Stimulated activated CD4-positive, alpha-beta T cell treated with anti-CD3 and anti-CD28 coated beads, Interleukin-4, amount 100 ng/mL, for 1 hour (primary cell): ENCODE data around the gene SPINT3.

ENCODE experiments used
- DNase-seq: peaks from one replicate; pipeline ENCODE4 v3.0.0-alpha.2; 2020

The SPINT3 gene, protein sequence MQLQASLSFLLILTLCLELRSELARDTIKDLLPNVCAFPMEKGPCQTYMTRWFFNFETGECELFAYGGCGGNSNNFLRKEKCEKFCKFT

DNA sequence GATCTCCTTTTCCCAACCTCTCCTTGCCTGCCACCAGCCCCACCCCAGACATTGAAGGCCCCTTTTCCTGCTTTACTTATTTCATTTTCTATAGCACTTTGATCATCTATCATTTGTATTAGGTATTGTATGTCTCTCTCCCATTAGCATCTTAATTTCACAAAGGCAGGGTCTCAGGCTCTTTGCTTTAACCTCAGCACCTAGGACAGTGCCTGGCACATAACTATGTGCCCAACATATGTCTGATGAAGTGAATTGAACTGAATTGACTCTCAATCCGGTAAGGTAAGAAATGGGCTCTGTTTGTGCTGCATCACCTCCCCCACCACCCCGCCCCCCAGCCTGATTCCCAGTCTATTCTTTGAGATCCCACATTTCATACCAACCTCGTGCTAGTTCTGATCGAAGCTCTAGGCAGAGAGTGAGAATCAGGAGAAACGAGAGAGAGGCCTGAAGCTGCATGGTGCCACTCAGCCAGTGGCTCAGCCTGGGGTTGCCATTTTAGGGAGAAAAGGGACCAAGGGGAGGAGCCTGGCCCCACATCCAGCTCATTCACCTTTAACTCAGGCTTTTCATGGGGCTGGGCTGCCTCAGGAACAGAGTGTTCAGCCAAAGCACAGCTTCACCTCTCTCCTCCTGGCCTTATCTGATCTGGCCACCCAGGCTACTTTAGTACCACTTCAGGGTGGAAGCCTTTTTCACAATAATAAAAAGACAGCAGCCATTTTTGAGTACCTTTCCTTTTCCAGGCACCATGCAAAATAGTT, at the start of gene SPINT3:
Gene SPINT3, minus strand, starts transcription at position 476 of the 767 bp plus-strand sequence. Its CDS starts 14 bp downstream, at position 462.
- no peak for DNase-seq

DNA sequence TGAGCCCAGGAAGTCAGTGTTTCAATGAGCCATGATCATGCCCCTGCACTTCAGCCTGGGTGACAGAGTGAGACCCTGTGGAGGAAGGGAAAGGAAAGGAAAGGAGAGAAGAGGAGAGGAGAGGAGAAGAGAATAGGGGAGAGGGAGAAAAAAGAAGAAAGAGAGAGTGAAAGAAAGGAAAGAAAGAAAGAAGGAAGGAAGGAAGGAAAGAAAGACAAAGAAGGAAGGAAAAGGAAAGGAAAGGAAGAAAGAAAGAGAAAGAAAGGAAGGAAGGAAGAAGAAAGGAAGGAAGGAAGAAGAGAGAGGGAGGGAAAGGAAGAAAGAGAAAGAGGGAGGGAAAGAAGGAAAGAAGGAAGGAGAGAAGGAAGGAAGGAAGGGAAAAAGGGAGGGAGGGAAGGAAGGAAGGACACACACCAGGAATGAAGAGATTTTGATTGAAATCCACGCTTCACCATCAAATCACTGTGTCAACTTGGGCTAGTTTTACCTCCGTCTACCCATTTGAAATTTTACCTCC, 49.4 kb upstream of the SPINT3 start:
- DNase-seq, result no peak

DNA sequence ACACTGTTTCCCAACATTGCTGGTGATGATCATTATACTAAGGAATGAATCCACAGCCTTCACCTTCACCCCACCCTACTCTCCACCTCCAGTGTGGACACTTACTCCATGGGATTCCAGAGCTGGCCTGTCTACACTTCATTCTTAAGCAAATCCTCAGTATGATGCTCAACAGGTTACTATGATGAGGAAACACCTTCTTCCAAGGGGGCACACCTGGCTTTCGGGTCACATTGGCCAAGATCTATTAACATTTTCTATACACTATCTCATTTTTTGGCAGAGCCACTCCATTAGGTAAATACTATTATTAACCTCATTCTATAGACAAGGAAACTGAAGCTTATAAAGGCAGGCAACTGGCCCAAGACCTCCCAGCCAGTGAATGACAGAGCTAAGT, 39.8 kb upstream of the SPINT3 start:
- no peak for DNase-seq

DNA sequence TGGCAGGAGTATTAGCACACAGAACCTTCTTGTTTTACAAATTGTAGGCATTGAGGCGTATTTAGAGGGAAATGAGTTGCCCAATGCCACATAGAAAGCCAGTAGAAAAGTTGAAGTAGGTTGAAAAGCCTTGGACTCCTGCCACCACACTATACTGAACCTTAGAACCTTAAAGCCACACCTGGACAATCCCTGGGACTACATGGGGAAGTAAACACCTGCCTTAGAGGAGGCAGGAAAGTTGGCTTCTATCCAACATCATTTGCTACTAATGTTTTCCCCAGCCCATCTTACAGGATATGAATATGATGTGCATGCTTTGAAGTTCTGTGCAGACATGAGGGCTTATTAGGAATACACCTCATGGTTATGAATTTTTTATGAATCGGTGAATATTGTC, 37.0 kb upstream of the SPINT3 start:
- DNase-seq, result no peak

DNA sequence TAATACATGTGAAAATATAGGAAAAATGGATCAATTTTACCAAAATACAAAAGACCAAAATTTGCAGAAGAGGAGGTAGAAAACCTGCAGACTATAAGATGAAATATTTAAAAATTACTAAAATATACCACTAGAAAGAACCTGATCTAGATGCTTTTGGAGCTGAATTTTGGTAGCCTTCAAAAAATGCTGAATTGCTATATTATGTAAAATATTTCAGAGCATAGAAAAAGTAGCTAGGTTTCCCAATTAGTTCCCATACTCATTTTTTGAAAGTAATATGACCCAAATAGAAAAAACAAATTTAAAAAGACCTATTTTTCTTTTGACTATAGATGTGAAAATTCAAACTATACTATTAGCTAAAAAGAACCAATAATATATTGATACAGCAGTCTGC, 35.3 kb upstream of the SPINT3 start:
- no peak for DNase-seq

DNA sequence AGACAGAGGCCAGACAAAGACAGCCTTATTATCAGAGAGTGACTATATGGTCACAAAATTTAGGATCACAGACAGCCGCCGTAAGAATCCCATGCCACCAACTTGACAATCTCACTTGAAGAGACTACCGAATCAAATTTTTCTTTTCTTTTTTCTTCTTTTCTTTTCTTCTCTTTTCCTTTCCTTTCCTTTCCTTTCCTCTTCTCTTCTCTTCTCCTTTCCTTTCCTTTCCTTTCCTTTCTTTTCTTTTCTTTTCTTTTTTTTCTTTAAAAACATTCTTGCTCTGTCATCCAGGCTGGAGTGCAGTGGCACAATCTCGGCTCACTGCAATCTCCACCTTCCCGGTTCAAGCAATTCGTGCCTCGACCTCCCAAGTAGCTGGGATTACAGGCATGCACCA, 33.0 kb upstream of the SPINT3 start:
- no peak for DNase-seq

DNA sequence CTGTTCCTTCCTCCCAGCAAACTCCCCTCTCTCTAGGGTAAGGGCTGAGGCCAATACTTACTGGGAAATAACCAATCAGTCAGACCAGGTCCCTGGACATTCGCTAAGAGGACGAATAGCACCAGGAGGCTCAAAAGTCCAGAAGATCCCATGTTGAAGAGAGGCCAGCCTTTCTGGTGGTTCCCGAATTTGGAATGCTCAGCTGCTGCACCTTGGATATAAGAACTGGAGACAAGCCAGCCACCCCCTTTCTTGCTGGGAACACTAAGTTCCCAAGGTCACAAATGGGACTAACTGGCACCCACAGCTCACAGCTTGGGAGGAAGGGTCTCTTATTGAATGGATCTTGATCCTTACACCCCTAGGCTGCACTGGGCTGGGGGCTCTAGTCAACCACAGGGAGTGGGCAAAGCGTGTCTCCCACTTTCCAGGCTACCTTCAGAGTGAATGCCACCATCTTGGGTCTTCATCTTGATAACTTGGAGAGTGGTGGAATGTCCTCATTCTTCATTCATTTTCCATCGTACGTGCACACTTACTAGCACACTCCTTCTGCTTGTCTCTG, 31.9 kb upstream of the SPINT3 start, which contains the start of gene EPPIN:
Gene EPPIN, minus strand, starts transcription at position 196 of the 565 bp plus-strand sequence. Its CDS starts 44 bp downstream, at position 152.
- DNase-seq, result no peak

DNA sequence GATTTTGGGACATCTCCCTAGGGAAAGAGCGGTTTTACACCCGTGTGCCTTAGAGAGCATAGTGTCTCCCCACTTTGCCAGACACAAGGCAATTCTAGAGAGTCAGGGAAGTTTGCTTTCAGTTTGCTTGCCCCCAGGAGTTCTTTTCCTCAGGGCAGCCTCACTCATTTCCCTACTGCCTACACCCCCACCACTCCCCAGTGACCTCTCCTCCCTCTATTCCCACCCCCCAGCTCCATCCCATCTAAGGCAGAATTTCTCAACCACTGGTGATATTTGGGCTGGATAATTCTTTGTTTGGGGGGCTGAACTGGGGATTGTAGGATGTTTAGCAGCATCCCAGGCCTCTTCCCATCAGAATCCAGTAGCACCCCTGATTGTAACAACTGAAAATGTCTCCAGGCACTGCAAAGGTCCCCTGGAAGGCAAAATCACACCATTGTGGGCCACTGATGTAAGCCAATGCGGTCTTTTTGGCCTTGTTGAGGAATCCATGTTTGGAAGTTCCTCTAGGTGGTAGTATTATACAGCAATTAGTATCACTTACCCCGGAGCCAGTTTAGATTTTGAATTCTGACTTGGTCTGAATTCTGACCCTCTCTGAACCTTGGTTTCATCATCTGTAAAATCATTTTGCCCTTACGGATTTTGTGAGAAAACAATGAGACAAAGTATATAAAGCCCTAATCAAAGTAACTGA, 30.5 kb upstream of the SPINT3 start:
- DNase-seq, result no peak

DNA sequence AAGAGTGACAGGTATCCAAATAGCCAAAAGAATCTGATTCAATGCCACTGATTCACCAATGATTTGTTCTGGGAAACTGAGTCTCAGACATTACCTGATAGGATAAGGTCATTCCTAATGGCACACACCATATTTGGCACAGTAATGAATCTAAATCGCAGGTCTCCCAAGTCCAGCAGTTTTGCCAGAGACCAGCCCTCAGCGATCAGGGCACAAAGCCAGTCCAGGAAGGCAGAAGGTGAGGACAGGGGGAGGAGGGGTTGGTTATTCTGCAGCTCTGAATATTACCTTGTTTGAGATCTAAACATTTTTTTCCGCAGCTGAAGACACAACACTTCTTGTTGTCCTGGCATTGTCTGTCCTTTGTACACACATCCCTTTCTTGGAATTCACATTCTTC, 29.9 kb upstream of the SPINT3 start:
- no peak for DNase-seq

DNA sequence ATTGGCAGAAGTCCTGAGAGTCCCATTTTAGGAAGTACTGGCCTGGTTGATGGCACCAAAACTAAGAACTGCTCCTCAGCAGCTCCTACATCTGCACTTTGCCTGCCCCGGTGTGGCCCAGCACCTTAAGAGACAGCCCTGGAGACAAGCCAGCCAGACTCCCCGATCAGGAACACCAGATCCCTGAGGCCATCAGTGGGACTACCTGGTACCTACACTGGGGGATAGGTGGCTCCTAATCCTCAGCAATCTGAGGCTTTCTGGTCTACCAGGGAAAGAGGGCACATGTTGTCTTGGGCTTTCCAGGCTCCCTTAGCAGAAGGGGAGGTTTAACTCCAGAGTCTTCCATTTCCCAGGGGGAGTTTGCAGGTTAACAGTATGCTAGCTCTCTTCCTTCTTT, 24.0 kb upstream of the SPINT3 start, which contains the start of gene WFDC6:
Gene WFDC6, minus strand, starts transcription at position 101 of the 400 bp plus-strand sequence. Its CDS starts 75 bp downstream, at position 26.
- no peak for DNase-seq

DNA sequence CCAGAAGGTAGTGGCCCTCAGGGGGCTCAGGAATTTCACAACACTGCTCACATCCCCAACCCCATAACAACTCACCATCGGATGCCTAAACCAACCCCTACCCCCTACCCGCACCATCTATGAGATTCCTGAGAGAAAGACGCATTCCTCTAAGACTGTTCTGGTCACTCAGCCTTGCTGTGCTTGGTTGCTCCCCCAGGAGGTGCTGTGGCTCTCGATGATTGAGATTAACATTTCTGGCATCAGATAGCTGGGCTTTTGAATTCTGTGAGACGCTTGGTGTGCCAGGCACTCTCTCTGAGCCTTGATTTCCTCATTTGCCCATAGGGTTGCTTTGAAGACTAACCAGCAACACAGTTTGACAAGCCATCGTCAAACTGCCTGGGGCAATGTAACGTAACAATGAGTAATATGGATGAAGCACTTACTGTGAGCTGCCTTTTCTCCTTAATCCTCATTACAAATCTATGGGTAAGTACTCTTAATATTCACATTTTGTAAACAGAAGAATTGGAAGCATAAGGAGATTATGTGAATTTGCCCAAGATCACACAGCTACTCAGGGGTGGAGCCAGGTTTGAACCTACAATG, 22.9 kb upstream of the SPINT3 start:
- no peak for DNase-seq

DNA sequence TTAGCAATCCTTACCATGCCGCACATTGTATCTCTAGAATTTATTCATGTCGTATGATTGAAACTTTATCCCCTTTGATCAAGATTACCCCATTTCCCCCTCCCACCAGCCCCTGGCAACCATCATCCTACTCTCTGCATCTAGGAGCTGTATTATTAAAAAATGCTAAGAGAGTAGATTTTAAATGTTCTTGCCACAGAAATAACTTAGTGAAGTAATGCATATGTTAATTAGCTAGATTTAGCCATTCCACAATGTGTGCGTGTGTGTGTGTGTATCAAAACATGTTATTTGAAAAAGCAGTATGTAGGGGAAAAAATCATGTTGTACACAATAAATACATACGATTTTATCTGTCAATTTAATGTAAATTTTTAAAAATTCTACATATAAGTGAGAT, 11.9 kb upstream of the SPINT3 start:
- DNase-seq, result no peak

DNA sequence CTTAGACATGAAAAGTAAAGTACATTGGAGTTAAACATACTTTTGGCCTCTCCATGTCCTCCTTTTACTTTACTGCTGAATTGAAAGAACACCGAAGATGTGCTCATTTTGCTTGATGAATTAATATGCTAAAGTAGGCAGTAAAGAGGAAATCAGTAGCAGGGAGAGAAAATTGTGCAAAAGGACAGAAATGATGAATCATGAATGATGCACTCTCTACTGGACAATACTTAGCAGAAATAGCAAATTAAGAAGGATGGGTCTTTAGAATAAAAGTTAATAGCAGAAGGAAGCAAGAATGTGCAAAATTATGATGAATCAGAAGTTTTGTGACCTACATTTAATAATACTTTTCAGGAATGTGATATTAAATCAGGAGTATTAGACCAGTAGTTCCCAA, 8.4 kb upstream of the SPINT3 start:
- no peak for DNase-seq

DNA sequence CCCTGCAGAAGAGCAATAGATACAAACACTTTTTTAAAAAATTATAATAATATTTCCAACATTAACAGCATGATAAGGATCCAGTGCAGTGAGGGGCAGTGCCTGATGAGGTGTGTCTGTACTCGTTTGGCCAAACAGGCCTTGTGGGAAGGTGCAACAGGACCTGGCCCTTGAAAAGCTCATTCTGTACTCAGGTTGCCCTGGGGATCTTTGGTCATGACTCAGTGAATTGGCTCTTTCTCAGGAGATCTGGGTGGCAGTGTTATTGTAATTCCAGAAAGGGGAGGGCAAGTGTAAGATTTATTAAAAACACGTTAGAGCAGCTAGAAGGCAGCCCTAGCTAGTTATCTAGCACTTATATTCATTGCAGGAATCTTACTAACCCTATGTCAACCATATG, 2.9 kb upstream of the SPINT3 start:
- no peak for DNase-seq

DNA sequence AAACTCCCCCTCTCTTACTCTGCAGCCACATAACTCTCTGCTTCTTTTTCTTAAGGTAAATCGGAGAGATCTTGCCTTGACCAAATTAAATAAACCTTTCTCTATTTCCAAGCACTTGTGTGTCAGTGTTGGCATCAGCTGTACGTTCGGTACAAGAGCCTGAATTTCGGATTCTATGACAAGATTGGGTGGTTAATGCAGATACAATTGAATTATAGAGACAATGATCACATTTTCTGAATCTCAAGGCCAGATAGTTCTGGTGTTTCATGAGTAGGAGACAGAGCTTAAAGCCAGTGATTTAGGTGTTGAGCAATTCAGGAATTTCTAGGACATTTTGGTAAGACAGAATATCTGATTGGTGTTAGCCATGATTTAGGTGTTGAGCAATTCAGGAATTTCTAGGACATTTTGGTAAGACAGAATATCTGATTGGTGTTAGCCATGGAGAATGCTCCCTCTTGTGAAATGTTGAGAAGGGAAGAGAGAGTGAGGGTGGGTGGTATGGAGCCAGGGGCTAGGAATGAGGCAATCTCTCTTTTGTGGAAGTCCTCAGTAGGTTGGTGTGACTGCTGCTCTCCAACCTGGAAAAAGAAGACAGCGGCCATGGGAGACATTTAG, 5.1 kb downstream of the SPINT3 start:
- no peak for DNase-seq

DNA sequence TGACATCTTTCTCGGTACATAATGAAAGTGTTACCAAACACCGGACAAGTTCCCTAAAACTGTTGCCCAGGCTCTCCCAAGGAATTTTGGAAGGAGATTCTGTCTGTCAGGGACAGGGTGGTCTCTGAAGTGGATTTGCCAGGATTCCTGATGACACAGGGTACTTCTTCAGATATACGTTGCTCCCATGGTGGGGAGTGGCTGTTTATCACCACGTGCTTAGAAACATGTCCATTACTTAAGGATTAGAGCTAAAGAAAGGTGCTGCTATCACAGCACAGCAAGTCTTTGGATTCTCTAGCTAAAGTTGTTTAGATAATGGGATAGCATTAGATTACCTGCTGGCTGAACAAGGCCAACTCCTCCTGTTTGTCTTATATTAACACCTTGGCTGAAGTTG, 6.3 kb downstream of the SPINT3 start:
- no peak for DNase-seq

DNA sequence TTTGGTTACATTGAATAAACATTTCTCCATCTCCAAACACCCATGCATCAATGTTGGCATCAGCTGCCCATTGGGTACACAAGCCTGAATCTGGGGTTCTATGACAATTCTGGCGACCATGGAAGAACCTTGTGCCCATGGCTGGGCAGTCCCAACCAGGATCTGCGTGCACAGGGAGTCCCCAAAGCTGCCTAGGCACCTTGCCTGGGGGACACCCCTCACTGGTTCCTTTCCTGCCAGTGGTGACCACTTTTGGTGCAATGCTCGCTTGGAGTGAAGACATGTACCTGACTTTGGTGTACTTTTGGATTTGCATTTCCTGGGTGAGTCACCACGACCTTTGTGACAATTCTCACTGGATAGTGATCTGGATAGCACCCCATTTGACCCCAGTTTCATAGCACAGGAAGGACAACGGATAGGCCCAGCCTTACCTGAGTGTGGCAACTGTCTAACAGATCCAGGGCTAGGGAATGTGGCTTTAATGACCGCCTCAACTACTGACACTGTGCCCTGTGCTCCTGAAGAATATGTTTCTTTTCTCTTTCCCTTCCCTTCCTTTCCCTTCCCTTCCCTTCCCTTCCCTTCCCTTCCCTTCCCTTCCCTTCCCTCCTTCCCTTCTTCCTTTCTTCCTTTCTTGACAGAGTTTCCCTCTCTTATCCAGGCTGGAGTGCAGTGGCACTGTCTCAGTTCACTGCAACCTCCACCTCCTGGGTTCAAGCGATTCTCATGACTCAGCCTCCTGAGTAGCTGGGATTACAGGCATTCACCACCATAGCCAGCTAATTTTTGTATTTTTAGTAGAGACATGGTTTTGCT, 7.1 kb downstream of the SPINT3 start:
- DNase-seq, result no peak

DNA sequence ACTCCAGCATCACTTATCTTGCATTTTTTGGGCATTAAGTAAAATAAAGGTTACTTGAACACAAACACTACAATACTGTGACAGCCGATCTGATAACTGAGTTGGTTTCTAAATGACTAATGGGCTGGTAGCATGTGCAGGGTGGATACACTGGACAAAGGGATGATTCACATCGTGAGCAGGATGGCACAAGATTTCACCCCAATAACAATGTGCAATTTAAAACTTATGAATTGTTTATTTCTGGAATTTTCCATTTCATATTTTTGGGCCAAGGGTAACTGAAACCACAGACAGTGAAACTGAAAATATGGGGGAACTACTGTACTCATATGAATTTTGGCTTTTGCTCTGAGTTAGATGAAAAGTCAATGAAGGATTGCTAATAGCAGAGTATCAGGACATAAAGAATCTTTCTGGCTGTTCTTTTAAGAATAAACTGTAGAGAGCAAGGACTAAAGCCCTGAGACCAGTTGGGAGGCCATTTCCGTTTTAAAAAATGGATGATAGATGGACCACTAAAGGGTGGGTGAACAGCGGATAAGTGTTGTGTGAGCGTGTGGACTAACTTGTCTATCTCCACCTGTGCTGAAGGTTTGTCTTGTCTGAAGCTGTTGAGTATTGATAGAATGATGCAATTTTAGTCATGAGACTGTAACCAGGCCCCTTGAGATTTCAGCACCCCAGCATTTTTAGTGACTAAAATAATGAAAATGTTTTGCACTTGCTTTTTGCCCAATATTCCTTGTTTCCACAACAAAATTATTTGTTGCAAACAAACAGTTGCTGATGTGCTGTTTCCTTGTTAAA, 8.2 kb downstream of the SPINT3 start:
- DNase-seq, result no peak

DNA sequence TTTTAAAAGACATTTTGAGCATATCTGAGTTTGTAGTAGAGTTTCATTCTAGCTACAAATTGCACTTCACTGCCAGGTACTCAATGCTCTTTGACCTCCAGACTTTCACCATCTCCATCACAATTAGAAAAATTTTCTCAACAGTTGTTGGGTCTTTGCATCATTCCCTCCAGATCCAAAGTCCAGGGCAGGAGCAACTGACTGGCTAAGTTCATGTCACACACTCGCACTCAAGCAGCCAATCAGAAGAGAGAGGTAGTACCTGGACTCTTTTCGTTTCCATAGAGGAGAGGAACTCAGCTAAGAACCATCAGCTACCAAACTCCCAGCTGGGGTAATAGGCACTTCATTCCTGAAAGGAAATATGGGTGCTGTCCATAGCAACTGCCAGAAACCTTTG, 9.0 kb downstream of the SPINT3 start:
- DNase-seq, result no peak

DNA sequence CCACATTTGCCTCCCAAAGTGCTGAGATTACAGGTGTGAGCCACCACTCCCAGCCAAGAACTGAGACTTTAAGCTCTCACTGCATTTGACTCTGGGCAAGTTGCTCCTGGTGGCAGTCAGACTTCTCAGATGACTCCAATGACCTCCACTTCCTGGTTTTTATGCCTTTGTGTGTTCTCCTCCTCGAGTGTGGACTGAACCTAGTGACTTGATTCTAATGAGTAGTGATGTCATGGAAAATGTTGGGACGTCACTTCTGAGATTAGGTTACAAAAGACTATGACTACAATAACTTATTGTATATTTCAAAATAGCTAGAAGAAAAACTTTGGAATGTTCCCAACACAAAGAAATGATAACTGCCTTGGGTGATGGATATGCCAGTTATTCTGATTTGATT, 12.0 kb downstream of the SPINT3 start:
- no peak for DNase-seq

DNA sequence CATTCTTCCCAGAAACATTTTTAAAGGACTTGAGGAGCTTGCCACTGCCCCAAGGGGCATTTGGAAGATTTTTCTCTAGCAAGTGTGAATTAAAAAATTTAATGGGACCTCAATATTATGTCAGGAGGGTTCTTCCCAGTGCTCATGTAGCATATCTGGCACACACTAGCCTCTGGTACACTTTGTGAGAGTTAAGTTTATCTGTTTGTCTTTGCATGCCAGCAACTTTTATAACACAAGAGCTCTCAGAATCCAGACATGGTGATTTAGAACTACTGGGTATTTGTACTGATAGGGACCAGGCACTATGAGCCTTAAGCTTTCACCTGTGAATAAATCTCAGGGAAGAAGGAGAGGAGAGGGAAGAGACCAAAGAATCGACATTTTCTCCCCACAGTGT, 12.9 kb downstream of the SPINT3 start:
- DNase-seq, result no peak
